ENCODE results near the gene PSRC1.

Gene PSRC1

DNA sequence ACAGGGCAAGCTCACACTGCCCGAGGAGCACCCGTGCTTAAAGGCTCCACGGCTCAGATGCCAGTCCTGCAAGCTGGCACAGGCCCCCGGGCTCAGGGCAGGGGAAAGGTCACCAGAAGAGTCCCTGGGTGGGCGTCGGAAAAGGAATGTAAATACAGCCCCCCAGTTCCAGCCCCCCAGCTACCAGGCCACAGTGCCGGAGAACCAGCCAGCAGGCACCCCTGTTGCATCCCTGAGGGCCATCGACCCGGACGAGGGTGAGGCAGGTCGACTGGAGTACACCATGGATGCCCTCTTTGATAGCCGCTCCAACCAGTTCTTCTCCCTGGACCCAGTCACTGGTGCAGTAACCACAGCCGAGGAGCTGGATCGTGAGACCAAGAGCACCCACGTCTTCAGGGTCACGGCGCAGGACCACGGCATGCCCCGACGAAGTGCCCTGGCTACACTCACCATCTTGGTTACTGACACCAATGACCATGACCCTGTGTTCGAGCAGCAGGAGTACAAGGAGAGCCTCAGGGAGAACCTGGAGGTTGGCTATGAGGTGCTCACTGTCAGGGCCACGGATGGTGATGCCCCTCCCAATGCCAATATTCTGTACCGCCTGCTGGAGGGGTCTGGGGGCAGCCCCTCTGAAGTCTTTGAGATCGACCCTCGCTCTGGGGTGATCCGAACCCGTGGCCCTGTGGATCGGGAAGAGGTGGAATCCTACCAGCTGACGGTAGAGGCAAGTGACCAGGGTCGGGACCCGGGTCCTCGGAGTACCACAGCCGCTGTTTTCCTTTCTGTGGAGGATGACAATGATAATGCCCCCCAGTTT lies 32.3 kb downstream of the PSRC1 start:
- Histone ChIP-seq H3K27ac (ENCODE audit: low read depth, low read length) (no peak overlapping the region), H3K4me3 (ENCODE audit: insufficient read depth, low read length, poor library complexity, severe bottlenecking) (no peak overlapping the region), H3K27me3 (ENCODE audit: low read length) (no peaks in the 10 kb centered on the region), H3K4me2 (ENCODE audit: low read depth, low read length, poor library complexity, severe bottlenecking) (peak overlapping the region; percentile 57), H3K9ac (ENCODE audit: low read length) (no peak overlapping the region), H4K20me1 (ENCODE audit: low read depth, low read length) (no peaks in the 10 kb centered on the region), H3K79me2 (ENCODE audit: insufficient read depth, low read length) (no peaks in the 10 kb centered on the region), H3K9me2 (replicated peaks; ENCODE audit: insufficient read depth, low read length) (no peaks in the 10 kb centered on the region), H2AFZ (ENCODE audit: low read depth, low read length, severe bottlenecking) (no peak overlapping the region), H3F3A (ENCODE audit: insufficient read depth) (no peaks in the 10 kb centered on the region), H3K36me3 (ENCODE audit: low read length) (no peaks in the 10 kb centered on the region), H3K9me3 (ENCODE audit: insufficient read depth, low read length) (no peaks in the 10 kb centered on the region)
- TF ChIP-seq EZH2phosphoT487 (conservative IDR thresholded peaks at IDR 0.05; ENCODE audit: low read length) = no peak
- TF ChIP-seq, protein P1, sequence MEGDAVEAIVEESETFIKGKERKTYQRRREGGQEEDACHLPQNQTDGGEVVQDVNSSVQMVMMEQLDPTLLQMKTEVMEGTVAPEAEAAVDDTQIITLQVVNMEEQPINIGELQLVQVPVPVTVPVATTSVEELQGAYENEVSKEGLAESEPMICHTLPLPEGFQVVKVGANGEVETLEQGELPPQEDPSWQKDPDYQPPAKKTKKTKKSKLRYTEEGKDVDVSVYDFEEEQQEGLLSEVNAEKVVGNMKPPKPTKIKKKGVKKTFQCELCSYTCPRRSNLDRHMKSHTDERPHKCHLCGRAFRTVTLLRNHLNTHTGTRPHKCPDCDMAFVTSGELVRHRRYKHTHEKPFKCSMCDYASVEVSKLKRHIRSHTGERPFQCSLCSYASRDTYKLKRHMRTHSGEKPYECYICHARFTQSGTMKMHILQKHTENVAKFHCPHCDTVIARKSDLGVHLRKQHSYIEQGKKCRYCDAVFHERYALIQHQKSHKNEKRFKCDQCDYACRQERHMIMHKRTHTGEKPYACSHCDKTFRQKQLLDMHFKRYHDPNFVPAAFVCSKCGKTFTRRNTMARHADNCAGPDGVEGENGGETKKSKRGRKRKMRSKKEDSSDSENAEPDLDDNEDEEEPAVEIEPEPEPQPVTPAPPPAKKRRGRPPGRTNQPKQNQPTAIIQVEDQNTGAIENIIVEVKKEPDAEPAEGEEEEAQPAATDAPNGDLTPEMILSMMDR (IDR thresholded peaks at IDR 0.05; ENCODE audit: insufficient read depth, low read length, poor library complexity, severe bottlenecking) = no peak

DNA sequence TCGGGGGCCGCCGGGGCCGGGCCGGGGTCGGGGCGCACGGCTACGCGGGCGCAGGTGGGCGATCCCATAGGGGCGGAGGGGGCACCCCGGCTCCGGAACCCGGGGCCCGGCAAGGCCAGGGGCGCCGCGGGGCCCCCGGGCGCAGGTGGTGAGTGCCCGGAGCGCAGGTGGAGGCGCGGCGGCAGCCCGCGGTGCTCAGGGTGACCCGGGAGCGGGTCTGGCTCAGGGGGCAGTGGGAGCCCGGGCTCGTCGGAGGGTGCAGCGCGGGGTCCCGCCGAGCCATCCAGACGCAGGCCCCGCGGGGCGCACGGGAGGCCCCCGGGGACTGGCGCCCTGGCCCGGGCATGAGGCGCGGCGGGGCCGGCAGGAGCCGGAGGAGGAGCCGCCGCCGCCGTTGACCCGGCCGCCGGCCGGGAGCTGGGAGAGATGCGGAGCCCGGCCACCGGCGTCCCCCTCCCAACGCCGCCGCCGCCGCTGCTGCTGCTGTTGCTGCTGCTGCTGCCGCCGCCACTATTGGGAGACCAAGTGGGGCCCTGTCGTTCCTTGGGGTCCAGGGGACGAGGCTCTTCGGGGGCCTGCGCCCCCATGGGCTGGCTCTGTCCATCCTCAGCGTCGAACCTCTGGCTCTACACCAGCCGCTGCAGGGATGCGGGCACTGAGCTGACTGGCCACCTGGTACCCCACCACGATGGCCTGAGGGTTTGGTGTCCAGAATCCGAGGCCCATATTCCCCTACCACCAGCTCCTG lies 33.1 kb downstream of the PSRC1 start:
- H2AFZ ChIP-seq (ENCODE audit: low read depth, low read length, severe bottlenecking) = no peak overlapping the region
- H3K36me3 ChIP-seq (ENCODE audit: low read length) = no peaks in the 10 kb centered on the region
- H3K9me3 ChIP-seq (ENCODE audit: insufficient read depth, low read length) = no peaks in the 10 kb centered on the region
- no peak overlapping the region for H3K27ac ChIP-seq (ENCODE audit: low read depth, low read length)
- H3K9me2 ChIP-seq (replicated peaks; ENCODE audit: insufficient read depth, low read length) = no peaks in the 10 kb centered on the region
- H3K27me3 ChIP-seq (ENCODE audit: low read length) = no peaks in the 10 kb centered on the region
- H3F3A ChIP-seq (ENCODE audit: insufficient read depth) = no peaks in the 10 kb centered on the region
- peak overlapping the region; percentile 57 for H3K4me2 ChIP-seq (ENCODE audit: low read depth, low read length, poor library complexity, severe bottlenecking)
- TF ChIP-seq EZH2phosphoT487 (conservative IDR thresholded peaks at IDR 0.05; ENCODE audit: low read length) = no peak
- TF ChIP-seq, protein P1 (IDR thresholded peaks at IDR 0.05; ENCODE audit: insufficient read depth, low read length, poor library complexity, severe bottlenecking) = no peak
- H3K9ac ChIP-seq (ENCODE audit: low read length) = peak overlapping the region; percentile 39; the same call in 1 of the 2 replicates
- no peaks in the 10 kb centered on the region for H4K20me1 ChIP-seq (ENCODE audit: low read depth, low read length)
- peak overlapping the region; percentile 55 for H3K4me3 ChIP-seq (ENCODE audit: insufficient read depth, low read length, poor library complexity, severe bottlenecking)
- no peaks in the 10 kb centered on the region for H3K79me2 ChIP-seq (ENCODE audit: insufficient read depth, low read length)

DNA sequence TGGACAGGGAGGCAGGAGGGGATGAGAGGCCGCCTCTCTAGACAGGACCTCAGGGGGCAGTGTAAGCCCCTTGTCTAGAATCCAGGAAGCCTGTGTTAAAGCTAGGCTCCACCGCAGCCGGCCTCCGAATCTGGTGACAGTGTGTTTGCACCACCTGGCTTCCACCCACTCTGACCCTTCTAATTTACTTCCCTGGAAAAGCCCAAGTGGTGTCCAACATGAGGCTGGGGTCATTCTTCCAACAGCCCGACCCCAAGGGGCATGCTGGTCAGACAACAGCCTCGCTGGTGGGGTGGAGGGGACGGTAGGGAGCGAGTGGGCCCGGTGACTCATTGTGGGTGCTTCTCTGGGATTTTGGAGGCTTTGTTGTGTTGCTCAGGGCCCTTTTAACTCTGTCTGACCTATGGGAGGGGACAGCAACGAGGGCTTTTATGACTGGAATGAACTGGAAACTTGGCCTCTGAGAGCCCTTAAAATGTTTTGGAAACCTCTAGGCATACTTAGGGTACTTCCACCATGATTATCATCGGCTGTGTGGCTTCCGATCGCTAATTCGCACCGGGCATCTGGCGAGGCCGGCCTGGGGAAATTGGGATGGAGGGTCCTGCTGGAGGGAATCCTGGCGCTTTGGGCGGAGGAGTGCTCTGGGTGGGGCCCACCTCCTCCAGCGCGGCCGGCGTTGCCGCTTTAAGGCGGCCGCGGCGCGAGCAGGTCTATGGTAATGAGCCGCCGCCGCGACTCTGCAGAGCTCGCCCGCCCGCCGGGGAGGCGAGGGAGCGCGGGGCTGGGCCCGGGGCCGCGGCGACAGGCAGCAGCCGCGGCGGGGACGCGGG lies 33.9 kb downstream of the PSRC1 start, which contains the start of gene CELSR2:
Gene CELSR2, plus strand, starts transcription at position 743 of the 833 bp plus-strand sequence. CDS start 541 bp downstream, outside the sequence.
- H3K4me3 ChIP-seq (ENCODE audit: insufficient read depth, low read length, poor library complexity, severe bottlenecking) = peak within 1 kb of the TSS; percentile 55
- H3K27ac ChIP-seq (ENCODE audit: low read depth, low read length) = no peak within 1 kb of the TSS
- no peaks in the 10 kb centered on the region for H3K36me3 ChIP-seq (ENCODE audit: low read length)
- H3K9me2 ChIP-seq (replicated peaks; ENCODE audit: insufficient read depth, low read length) = no peaks in the 10 kb centered on the region
- peak within 1 kb of the TSS; percentile 1 for H2AFZ ChIP-seq (ENCODE audit: low read depth, low read length, severe bottlenecking)
- H4K20me1 ChIP-seq (ENCODE audit: low read depth, low read length) = no peaks in the 10 kb centered on the region
- no peaks in the 10 kb centered on the region for H3K79me2 ChIP-seq (ENCODE audit: insufficient read depth, low read length)
- no peaks in the 10 kb centered on the region for H3K27me3 ChIP-seq (ENCODE audit: low read length)
- H3K9ac ChIP-seq (ENCODE audit: low read length) = peak within 1 kb of the TSS; percentile 39; the same call in 1 of the 2 replicates
- TF ChIP-seq EZH2phosphoT487 (conservative IDR thresholded peaks at IDR 0.05; ENCODE audit: low read length) = no peak
- TF ChIP-seq, protein P1 (IDR thresholded peaks at IDR 0.05; ENCODE audit: insufficient read depth, low read length, poor library complexity, severe bottlenecking) = no peak
- no peaks in the 10 kb centered on the region for H3K9me3 ChIP-seq (ENCODE audit: insufficient read depth, low read length)
- no peaks in the 10 kb centered on the region for H3F3A ChIP-seq (ENCODE audit: insufficient read depth)
- peak within 1 kb of the TSS; percentile 57 for H3K4me2 ChIP-seq (ENCODE audit: low read depth, low read length, poor library complexity, severe bottlenecking)
